GM18520 (cell line): ENCODE data around the gene ABCC11.

Experiments
- ATAC-seq: cut with Tn5 transposase; IDR thresholded peaks from one replicate; pipeline ENCODE4 v1.9.1; 2021; ENCODE audit not compliant: unreplicated experiment

The ABCC11 gene

DNA sequence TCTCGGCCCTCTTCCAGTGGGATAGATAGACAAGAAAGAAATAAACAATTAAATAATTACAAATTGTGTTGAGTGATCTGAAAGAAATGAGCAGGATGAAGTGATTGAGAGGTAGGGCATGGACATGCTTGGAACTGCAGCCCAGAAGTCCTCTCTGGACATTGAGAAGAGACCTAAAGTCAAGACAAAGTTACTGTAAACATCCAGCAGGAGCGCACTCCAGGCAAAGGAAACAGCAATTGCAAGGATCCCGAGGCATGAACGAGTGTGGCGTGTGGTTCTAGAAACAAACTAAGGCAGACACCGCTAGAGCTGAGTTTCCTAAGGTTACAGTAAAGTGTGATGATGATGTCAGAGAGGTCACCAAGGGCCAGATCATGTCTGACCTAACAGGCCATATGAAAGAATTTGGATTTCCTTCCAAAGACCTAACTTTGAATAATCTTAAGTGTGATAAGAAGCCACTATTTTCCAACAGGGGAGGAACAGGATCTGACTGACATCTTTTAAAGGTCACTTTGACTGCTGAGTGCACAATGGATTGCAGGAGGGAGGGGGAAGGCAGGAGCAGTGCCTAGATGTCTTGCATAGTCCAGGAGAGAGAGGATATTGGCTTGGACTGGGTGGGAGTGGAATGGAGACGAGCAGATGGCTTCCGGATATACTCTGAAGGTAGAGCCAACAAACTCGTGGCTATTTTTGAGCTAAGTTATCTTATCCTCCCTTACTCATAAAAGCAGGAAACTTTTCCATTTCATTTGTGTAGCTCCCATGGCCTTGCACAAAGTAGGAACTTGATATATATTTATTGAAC is 110.6 kb downstream of the ABCC11 start:
- no peak for ATAC-seq

DNA sequence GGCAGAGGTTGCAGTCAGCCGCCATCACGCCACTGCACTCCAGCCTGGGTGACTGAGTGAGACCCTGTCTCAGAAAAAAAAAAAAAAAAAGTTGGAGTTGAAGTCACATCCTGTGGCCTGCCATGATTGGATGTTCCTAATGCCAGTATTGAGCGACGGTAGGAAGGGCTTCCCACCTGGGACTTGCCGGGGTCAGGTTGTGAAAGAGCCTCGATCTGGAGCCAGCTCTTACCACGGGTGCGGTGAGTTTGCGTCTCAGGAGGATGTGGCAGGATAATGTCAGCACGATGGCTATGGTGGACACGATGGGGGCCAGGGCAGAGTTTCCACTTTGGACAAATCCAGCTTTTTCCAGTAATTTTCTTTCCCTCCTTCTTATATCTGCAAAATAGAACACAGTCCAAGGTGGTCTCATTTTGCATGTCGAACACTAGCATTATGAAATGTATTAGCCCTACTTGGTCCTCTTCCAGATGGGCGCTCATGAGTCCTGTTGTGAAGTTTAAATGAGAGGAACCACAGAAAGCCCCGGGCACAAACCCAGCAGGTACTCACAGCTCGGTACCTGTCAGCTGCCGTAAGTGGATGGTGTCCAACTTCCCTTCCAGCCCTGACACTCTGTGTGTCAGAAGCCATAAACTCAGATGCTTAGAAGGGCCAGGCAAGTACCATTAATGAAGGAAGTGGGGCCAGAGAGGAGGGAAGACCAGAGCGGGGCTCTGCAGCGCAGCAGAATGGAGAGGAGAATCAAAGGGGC is 113.7 kb downstream of the ABCC11 start:
- no peak for ATAC-seq

DNA sequence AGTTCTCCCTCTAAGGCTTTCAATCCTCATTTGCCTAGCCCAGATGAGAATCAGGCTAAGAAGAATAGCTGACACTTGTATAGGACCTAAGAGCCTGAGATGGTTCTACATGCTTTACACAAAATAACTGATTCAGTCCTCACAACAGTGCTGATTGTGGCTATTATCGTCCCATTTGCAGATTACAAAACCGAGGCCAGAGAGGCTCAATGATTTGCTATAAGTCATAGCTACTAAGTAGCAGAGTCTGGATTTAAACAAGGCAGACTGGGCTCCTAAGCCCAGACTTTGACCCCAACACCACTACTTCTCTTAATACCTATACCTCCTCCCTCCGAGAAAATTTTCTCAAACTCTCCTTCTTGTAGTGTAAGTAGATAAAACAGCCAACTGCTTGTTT is 114.6 kb downstream of the ABCC11 start:
- ATAC-seq = no peak

DNA sequence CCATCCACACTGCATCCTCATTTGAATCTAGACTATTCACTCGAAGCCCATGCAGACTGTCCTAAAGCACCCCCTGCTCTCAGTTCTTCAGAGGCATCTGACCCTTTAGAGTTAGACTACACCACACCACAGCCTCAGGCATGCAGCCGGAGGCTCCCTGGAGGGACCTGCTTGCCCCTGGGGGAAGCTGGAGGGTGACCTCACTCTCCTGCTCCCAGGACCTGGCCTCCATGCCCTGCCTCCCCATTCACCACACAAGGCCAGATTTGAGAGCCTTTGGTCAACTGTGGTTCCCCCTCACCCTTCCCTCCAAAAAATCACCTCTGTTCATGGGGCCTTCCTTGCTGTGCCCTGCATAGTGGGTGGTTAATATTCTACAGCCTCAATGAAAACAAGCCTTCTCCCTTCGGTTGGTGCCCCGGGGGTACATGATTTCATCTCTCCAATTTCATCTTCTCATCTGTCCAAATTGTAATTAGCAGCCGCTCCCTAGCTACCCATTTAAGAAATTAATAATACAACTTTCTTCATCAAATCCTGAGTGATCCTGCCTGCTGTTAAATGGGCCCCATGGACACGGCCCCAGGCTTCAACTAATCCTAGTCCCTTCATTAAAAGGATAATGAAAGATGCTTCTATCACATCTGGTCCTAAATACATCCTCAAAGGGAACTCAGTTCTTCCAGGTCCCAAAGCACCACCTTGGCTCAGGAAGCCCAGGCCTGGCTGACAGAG is 116.0 kb downstream of the ABCC11 start:
- ATAC-seq = no peak

DNA sequence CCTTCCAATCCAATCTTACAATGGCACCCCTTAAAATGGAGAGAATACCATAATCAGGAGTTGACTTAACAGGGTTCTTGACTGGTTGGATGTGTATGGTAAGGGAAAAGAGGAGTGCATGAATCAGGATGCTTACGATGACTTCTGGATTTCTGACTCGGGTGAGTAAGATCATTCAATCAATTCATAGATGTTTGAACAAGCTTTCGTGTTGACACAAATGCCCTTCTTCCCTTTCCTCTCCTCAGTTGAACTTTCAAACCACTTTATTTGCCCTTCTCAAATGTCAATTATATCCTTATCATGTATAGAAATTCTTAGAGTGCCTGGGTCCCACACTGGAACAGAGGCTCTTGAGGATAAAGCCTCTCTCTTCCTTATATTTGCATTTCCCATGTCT is 117.4 kb downstream of the ABCC11 start:
- ATAC-seq = no peak

DNA sequence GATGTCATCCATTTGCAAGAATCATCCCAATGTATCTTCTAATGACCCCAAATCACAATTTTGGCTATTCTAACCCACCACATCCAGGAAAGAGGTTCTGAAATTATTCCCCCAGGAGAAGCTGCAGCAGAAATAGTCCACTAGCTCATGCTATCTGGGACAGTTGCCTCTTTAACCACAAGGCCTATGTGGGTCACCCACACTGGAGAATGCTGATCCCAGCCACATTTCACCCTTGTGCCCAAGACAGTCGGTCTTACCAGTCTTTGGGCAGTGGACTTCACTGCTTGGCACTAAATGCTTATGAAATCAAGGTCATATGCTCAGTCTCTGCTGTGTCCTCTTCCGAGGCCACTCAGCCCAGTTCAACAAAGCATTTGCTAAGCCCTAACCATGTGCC is 118.6 kb downstream of the ABCC11 start:
- no peak for ATAC-seq

DNA sequence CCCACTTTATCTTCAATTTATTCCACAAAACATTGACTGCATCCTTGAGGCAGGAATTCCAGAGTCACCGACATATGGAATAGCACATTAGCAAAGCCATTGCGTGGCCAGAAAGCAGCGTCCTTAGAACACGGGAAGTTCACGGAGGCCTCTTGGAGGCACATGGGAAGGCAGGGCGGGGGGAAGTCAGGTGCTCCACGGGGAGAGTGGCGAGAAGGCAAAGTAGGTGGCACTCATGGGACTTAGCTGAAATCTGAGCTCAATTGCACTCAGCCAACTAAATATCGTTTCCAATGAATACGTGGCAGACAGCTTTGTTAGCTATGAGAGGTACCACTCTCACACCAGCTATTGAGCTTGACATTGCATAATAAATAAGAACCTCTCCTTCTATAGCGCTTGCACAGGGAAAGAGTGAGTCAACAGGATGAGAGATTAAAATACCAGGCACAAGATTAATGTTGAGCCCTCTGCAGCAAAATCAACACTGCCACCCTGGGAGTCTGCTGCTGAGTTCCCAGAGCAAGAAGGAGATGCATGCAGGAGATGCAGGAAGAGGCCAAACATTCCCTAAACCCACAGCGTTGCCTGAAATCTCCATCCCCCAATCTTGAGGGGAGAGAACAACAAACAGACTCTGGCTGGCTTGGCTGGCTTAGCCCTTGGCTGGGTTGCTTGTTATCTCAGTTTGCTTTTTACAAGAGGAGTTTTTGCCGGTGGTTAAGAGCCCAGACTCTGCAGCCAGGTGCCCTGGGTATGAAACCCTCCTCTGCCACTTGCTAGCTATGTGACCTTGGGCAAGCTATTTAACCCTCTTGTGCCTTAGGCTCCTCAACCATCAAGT is 120.3 kb downstream of the ABCC11 start:
- no peak for ATAC-seq

DNA sequence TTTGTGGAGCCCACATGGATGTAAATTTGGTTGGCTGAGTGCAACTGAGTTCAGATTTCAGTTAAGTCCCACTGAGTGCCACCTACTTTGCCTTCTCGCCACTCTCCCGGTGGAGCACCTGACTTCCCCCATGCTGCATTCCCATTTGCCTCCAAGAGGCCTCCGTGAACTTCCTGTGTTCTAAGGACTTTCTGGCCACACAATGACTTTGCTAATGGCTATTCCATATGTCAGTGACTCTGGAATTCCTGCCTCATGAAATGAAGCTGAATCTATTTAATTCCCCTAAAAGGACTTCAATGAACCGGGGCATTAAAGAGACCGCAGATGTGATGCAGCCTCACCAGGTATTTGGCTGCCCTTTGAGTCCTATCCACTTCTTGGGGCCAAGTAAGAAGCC is 121.5 kb downstream of the ABCC11 start:
- ATAC-seq = no peak

DNA sequence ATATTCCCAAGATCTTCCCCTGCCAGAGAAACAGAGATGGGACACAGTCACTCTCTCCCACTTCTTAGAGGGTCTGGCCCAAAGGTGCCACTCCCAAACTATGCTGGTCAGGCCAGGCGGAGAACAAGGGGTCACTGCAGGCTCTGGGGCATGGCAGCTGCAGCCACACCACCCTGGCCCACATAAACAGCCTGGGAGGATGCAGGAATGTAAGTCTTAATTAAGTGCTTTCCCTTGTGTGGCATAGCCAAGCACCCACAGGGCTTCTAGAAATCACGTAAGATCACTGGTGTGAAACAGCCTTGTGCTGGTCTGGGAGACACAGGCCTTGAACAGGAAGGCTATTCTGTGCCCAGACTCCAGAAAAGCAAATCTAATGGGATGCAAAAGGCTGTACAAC is 123.1 kb downstream of the ABCC11 start:
- no peak for ATAC-seq

DNA sequence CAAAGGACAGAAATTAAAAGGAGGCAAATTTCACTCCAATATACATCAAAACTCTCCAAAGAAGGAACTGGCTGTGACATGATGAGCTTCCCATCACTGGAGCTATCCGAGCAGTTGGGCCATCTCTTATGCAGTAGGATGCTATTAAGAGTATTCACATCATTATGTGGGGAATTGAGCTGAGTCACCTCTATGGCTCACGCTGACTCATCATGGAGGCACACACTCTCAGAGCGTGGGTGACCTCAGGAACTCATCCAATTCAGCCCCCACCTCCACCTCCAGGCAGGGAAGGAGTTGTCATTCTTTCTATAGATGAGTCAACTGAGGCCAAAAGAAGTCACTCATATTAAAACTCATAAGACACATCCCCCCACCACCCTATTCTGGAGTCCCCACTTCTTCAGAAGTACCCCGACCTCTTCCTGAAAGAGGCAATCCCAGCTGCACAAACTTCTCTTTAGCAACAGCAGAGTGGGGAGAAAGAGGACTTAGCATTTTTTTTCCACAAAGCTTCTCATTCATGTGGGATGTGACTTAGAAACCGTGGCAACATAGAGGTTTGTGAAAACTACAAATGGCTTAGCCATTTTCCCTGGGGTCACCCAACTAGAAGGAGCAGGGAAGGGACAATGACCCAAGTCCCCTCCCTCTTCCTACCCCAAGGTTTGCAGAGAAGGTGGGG is 124.1 kb downstream of the ABCC11 start:
- ATAC-seq = peak; percentile 43

DNA sequence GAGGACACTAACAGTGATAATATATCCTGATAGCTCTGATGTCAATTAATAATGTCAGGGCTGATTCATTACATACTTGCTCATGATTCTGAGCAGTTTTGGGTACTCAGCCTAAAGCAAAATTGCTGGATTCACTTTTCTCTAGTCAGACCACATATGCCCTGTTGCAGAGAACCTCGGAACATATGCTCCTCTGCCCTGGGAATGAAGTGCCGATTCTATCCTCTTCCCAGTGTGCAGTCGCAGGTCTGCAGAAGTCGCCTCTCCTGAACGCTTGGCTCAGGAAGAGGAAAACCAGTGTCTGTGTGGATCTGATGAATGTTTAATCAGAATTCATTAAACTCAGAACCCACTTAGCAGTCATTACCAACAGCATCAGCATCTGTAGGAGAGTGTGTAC is 126.1 kb downstream of the ABCC11 start:
- no peak for ATAC-seq

DNA sequence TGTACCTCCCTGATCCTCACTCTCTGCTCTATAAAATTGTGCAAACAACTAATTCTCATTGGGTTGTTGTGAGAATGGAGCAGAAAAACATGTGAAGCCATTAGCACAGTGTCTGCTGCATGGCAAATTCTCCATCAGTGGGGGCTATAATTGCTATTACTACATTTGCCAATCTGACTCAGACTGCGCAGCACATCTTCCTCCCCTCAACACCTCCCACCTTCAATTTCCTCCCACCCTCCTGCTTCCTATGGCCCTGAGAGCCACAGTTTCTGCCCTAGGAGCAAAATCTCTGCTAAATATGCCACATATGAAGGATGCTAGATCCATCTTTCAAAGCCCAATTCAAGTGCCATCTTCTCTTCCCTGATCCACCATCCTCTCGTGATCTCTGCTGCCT is 128.5 kb downstream of the ABCC11 start:
- no peak for ATAC-seq

DNA sequence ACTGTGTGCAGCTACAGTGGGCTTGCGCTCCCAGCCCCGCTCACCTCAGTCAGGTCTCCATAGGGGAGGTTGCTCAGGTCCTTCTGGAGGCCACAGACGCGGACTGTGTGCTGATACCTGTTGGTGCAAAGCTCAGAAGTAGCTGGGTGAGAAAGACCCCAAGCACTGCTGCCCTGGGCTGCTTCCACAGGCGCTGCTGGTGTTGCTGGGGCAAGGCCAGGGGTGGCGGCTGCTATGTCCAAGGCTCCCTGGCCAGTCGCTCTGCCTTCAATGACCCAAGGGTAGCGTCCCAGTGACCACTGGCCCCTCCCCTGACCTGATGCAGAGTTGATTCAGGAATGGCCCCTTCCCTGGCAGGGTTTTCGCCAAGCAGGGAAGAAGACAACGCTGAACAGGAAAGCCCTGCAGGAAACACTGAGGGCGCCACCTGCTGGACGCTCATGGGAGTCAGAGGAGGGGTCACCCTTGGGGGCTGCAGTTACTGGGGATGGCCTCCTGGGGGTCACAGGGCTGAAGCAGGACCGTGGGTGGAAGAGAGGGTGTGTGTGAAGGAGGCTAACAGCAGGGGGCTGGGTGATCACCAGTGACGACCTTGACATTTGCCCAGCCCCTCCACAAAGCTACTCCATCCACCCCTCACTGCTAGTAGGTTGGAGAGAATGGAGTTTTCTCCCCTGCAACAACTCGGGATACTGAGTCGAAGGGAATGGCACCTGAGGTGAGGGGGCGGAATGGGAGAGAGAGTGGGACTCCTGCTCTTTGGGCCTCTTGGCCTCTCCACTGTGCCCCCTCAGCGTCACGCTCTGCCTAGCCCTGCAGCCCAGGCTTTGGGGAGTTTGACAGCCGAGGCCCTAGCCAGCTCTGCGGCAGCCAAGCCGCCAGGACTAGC is 129.9 kb downstream of the ABCC11 start:
- no peak for ATAC-seq
